Upper lobe of right lung (tissue), 1 donor: ENCODE results near the gene SLC4A1. TPM values are rescaled to one million over a fixed set of nuclear protein-coding genes. Genes with fewer than 3 reads are reported as not detected.

Experiments
- ATAC-seq: fragments of 200-7000 bp; cut with Tn5 transposase; one replicate; pipeline ENCODE4 v1.9.1; 2020; ENCODE audit warnings: mild to moderate bottlenecking, moderate library complexity
- DNase-seq: peaks from one replicate; pipeline ENCODE4 v3.0.0-alpha.2; 2020
- H3K27ac ChIP-seq: fragments of 200-600 bp; one replicate; pipeline ENCODE4 v1.8.0; 2022
- H3K27me3 ChIP-seq: fragments of 200-600 bp; one replicate; pipeline ENCODE4 v1.8.0; 2022; ENCODE audit warnings: mild to moderate bottlenecking
- H3K36me3 ChIP-seq: fragments of 200-600 bp; one replicate; pipeline ENCODE4 v1.8.0; 2022
- H3K4me1 ChIP-seq: fragments of 200-600 bp; one replicate; pipeline ENCODE4 v1.8.0; 2022
- H3K4me3 ChIP-seq: fragments of 200-600 bp; one replicate; pipeline ENCODE4 v1.8.0; 2022; ENCODE audit warnings: mild to moderate bottlenecking
- H3K9me3 ChIP-seq: fragments of 200-600 bp; one replicate; pipeline ENCODE4 v1.8.0; 2022
- CTCF ChIP-seq: fragments of 200-600 bp; IDR thresholded peaks from one replicate; pipeline ENCODE4 v1.8.0; 2022; ENCODE audit warnings: antibody characterized with exemption
- intact Hi-C: fragments of 100-400 bp; cut with DNase I; formaldehyde crosslinking; loops from one replicate; pipeline ENCODE4 v1.11.0; 2022
- total RNA-seq: library from RNA; stranded (reverse); fragmentation: NEBNext Ultra II Directional; extraction: Animal tissue kit (Norgen Biotek cat#: 25700); gene quantifications from one replicate; pipeline ENCODE4 v1.2.1, GENCODE V29; 2021
- donor health status: DM: no; HTN: yes; CAD: no; lungs with severe emphysema.

The SLC4A1 gene
- total RNA-seq, 1 donor from 2014 or later = 0.43 TPM

GRCh38 chr17:44260296-44260695 lies 7.6 kb downstream of the SLC4A1 start:
- TF ChIP-seq CTCF = no peak
- H3K36me3 ChIP-seq = no peaks in the 10 kb centered on the region
- no peak overlapping the region for H3K4me3 ChIP-seq
- no peaks in the 10 kb centered on the region for H3K27me3 ChIP-seq
- ATAC-seq (no peak), DNase-seq (no peak)
- no peaks in the 10 kb centered on the region for H3K4me1 ChIP-seq
- H3K27ac ChIP-seq = no peak overlapping the region
- intact Hi-C loops = no loop called here
- H3K9me3 ChIP-seq = no peaks in the 10 kb centered on the region

- no peak for TF ChIP-seq CTCF
- intact Hi-C loops = no loop called here
Observed at GRCh38 chr17:44258811-44259351, 9.1 kb downstream of the SLC4A1 start.

GRCh38 chr17:44257815-44258760 lies 9.8 kb downstream of the SLC4A1 start:
- Histone ChIP-seq H3K27me3 (no peaks in the 10 kb centered on the region), H3K9me3 (no peaks in the 10 kb centered on the region), H3K36me3 (no peaks in the 10 kb centered on the region), H3K4me3 (no peak overlapping the region), H3K4me1 (no peaks in the 10 kb centered on the region), H3K27ac (no peak overlapping the region)
- ATAC-seq = no peak
- no peak for DNase-seq
- intact Hi-C loops = no loop called here
- TF ChIP-seq CTCF = no peak

More at GRCh38 chr17:44258811-44259351, 9.1 kb downstream of the SLC4A1 start:
- DNase-seq (no peak), ATAC-seq (no peak)
- H3K9me3 ChIP-seq = no peaks in the 10 kb centered on the region
- H3K4me3 ChIP-seq = no peak overlapping the region
- no peak overlapping the region for H3K27ac ChIP-seq
- H3K36me3 ChIP-seq = no peaks in the 10 kb centered on the region
- no peaks in the 10 kb centered on the region for H3K27me3 ChIP-seq
- H3K4me1 ChIP-seq = no peaks in the 10 kb centered on the region

- no peaks in the 10 kb centered on the region for H3K36me3 ChIP-seq
- no peaks in the 10 kb centered on the region for H3K27me3 ChIP-seq
- TF ChIP-seq CTCF = no peak
- intact Hi-C loops = no loop called here
- DNase-seq (no peak), ATAC-seq (no peak)
- H3K4me1 ChIP-seq = no peaks in the 10 kb centered on the region
- no peaks in the 10 kb centered on the region for H3K9me3 ChIP-seq
- H3K27ac ChIP-seq = no peak overlapping the region
- H3K4me3 ChIP-seq = no peak overlapping the region
Observed at GRCh38 chr17:44256671-44257070, 11.3 kb downstream of the SLC4A1 start.

- Histone ChIP-seq H3K9me3 (no peaks in the 10 kb centered on the region), H3K36me3 (no peaks in the 10 kb centered on the region), H3K27me3 (no peaks in the 10 kb centered on the region), H3K4me3 (no peak overlapping the region), H3K4me1 (no peaks in the 10 kb centered on the region), H3K27ac (no peak overlapping the region)
- DNase-seq (no peak), ATAC-seq (no peak)
- no peak for TF ChIP-seq CTCF
- intact Hi-C loops = no loop called here
Observed at GRCh38 chr17:44255915-44256314, 12.0 kb downstream of the SLC4A1 start.
